ENCODE data around the gene MATCAP1.

The MATCAP1 gene

DNA sequence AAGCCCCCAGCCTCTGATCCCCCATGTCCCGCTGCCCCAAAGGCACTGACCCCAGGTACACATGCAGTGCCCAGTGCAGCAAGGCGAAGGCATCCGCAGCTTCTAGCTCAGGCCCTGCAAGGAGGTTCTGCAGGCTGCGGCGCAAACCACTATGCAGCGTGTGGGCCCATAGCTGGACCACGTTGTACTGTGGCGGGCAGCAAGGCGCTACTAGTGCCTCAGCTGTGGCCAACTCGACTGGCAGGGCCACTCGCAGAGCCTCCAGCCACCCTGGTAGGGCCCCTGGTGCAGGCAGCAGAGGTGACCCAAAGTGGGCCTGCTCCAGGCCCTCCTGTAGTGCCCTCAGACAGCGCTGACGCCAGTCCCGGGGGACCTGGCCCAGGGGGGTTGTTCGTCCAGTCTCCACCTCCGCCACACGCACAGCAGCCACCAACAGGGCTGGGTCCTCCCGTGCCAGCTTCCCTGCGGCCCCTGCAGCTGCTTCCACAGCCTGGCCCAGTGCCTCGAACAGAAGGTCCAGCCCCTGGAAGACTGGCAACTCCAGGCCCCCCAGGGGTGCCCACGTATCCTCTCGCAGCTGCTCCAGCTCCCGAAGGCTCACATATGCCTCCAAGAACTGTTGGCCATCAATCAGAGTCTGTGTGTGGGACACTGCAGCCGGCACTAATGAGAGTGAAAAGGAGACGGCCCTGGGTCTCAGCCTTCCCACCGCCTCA is 3.6 kb upstream of the MATCAP1 start:
- no peak overlapping the region for H3K4me2 ChIP-seq (ENCODE audit: insufficient read depth, low read length)
- no peak overlapping the region for H3K9ac ChIP-seq (ENCODE audit: low read depth, low read length)
- H3K79me2 ChIP-seq (ENCODE audit: insufficient read depth, low read length): peaks cover 23% of the 10 kb centered on the region
- peaks cover 2% of the 10 kb centered on the region; the same call in 1 of the 2 replicates for H3K36me3 ChIP-seq (ENCODE audit: insufficient read depth, low read length)
- ATAC-seq (ENCODE audit: insufficient read depth, low read depth) (no peak), DNase-seq (no peak)
- TF ChIP-seq EZH2 (IDR thresholded peaks at IDR 0.05; ENCODE audit: borderline replicate concordance, low read depth, low read length, severe bottlenecking): no peak
- TF ChIP-seq, protein P1, sequence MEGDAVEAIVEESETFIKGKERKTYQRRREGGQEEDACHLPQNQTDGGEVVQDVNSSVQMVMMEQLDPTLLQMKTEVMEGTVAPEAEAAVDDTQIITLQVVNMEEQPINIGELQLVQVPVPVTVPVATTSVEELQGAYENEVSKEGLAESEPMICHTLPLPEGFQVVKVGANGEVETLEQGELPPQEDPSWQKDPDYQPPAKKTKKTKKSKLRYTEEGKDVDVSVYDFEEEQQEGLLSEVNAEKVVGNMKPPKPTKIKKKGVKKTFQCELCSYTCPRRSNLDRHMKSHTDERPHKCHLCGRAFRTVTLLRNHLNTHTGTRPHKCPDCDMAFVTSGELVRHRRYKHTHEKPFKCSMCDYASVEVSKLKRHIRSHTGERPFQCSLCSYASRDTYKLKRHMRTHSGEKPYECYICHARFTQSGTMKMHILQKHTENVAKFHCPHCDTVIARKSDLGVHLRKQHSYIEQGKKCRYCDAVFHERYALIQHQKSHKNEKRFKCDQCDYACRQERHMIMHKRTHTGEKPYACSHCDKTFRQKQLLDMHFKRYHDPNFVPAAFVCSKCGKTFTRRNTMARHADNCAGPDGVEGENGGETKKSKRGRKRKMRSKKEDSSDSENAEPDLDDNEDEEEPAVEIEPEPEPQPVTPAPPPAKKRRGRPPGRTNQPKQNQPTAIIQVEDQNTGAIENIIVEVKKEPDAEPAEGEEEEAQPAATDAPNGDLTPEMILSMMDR (IDR thresholded peaks at IDR 0.05; ENCODE audit: borderline replicate concordance, extremely low read depth, low read length, poor library complexity, severe bottlenecking): no peak
- H3K4me1 ChIP-seq (ENCODE audit: insufficient read depth, low read length): peaks cover 43% of the 10 kb centered on the region
- H3K27ac ChIP-seq (ENCODE audit: low read length): no peak overlapping the region
- H3K4me3 ChIP-seq (ENCODE audit: low read depth in 1 of 2, low read length in 2 of 2): no peak overlapping the region
- no peaks in the 10 kb centered on the region for H3K27me3 ChIP-seq (ENCODE audit: insufficient read depth, low read length, poor library complexity)
- H4K20me1 ChIP-seq (ENCODE audit: insufficient read depth, low read length): peaks cover 3% of the 10 kb centered on the region
- no peaks in the 10 kb centered on the region for H3K9me3 ChIP-seq (ENCODE audit: insufficient read depth, low read length, severe bottlenecking)
- H2AFZ ChIP-seq (ENCODE audit: low read depth, low read length): no peak overlapping the region

DNA sequence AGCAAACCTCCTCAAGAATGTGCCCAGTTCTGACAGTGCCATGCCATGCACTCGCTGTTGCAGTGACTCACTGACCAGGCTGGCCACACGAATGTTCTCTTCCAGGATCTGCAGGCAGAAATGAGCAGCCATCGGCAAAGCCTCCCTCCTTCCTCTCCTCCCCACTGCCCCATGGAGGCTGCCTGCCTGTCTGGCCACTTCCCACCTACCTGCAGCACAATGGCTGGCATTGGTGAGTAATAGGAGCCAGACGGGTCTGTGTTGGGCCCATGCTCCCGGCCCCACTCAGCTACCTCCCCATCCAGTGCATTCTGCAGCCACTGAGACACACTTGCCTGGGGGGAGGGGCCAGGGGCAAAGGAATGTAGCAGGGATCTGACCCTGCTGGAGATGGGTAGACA is 2.8 kb upstream of the MATCAP1 start:
- no peak for TF ChIP-seq EZH2 (IDR thresholded peaks at IDR 0.05; ENCODE audit: borderline replicate concordance, low read depth, low read length, severe bottlenecking)
- TF ChIP-seq, protein P1 (IDR thresholded peaks at IDR 0.05; ENCODE audit: borderline replicate concordance, extremely low read depth, low read length, poor library complexity, severe bottlenecking): no peak
- DNase-seq: no peak

DNA sequence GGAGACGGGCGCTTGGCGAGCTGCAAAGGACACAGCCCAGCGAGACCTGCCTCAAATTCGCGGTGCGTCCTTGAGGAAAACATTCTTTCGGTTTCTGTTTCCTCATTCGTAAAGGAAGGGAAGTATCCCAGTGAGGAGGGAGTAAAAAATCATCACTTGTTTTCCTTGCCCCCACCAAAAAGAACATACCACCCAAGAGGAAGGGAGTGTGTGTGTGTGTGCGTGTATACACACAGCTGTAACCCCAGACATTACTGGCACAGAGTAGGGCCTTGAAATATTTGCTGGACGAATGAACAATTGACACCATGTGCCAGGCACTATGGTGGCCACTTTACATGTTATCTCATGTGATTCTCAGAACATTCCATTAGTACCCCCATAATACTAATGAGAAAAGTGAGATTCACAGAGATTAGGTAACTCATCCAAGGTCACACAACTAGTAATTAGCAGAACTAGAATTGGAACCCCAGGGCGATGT is 1.9 kb upstream of the MATCAP1 start:
- peaks cover 47% of the 10 kb centered on the region for H3K4me1 ChIP-seq (ENCODE audit: insufficient read depth, low read length)

More for the DNA sequence above, 2.8 kb upstream of the MATCAP1 start:
- Histone ChIP-seq H3K27ac (ENCODE audit: low read length) (no peak overlapping the region), H3K79me2 (ENCODE audit: insufficient read depth, low read length) (peaks cover 20% of the 10 kb centered on the region), H2AFZ (ENCODE audit: low read depth, low read length) (no peak overlapping the region), H3K4me1 (ENCODE audit: insufficient read depth, low read length) (peaks cover 47% of the 10 kb centered on the region), H3K9me3 (ENCODE audit: insufficient read depth, low read length, severe bottlenecking) (no peaks in the 10 kb centered on the region), H3K9ac (ENCODE audit: low read depth, low read length) (no peak overlapping the region), H3K4me3 (ENCODE audit: low read depth in 1 of 2, low read length in 2 of 2) (no peak overlapping the region), H3K27me3 (ENCODE audit: insufficient read depth, low read length, poor library complexity) (no peaks in the 10 kb centered on the region), H3K36me3 (ENCODE audit: insufficient read depth, low read length) (no peaks in the 10 kb centered on the region), H3K4me2 (ENCODE audit: insufficient read depth, low read length) (no peak overlapping the region), H4K20me1 (ENCODE audit: insufficient read depth, low read length) (peaks cover 3% of the 10 kb centered on the region; the same call in 1 of the 2 replicates)
- no peak for ATAC-seq (ENCODE audit: insufficient read depth, low read depth)

More for the DNA sequence above, 1.9 kb upstream of the MATCAP1 start:
- no peaks in the 10 kb centered on the region for H3K36me3 ChIP-seq (ENCODE audit: insufficient read depth, low read length)
- ATAC-seq (ENCODE audit: insufficient read depth, low read depth) (no peak), DNase-seq (no peak)
- no peaks in the 10 kb centered on the region for H3K27me3 ChIP-seq (ENCODE audit: insufficient read depth, low read length, poor library complexity)
- TF ChIP-seq EZH2 (IDR thresholded peaks at IDR 0.05; ENCODE audit: borderline replicate concordance, low read depth, low read length, severe bottlenecking): no peak
- TF ChIP-seq, protein P1 (IDR thresholded peaks at IDR 0.05; ENCODE audit: borderline replicate concordance, extremely low read depth, low read length, poor library complexity, severe bottlenecking): no peak
- peak overlapping the region; percentile 40; the same call in 1 of the 2 replicates for H2AFZ ChIP-seq (ENCODE audit: low read depth, low read length)
- H3K4me3 ChIP-seq (ENCODE audit: low read depth in 1 of 2, low read length in 2 of 2): peak overlapping the region in 1 of 2 experiments; percentile 87; a peak in 2 of 4 replicates
- H3K4me2 ChIP-seq (ENCODE audit: insufficient read depth, low read length): peak overlapping the region; percentile 99
- peak overlapping the region; percentile 9; the same call in 1 of the 2 replicates for H3K9ac ChIP-seq (ENCODE audit: low read depth, low read length)
- no peaks in the 10 kb centered on the region for H3K9me3 ChIP-seq (ENCODE audit: insufficient read depth, low read length, severe bottlenecking)
- no peak overlapping the region for H3K27ac ChIP-seq (ENCODE audit: low read length)
- peaks cover 24% of the 10 kb centered on the region for H3K79me2 ChIP-seq (ENCODE audit: insufficient read depth, low read length)
- H4K20me1 ChIP-seq (ENCODE audit: insufficient read depth, low read length): peaks cover 3% of the 10 kb centered on the region; the same call in 1 of the 2 replicates
